ENCODE data around the gene IL17A. TPM values are rescaled to one million over a fixed set of nuclear protein-coding genes. Genes with fewer than 3 reads are reported as not detected.

The IL17A gene
- total and polyA plus RNA-seq, 2 donors (not counting 3 experiments of a cell fraction or from before 2014, with no cell fraction given): not detected

- H3K9me1 ChIP-seq (replicated peaks; ENCODE audit: control insufficient read depth, extremely low read depth, insufficient read depth, low read length): no peaks in the 10 kb centered on the region
- CTCF ChIA-PET: no interaction called here
- no peak for DNase-seq (ENCODE audit: low read depth, low spot score)
- no TSS peak for BruUV-seq (replicated peaks)
- no peak overlapping the region for H3K4me3 ChIP-seq (replicated peaks in 1 of 3; ENCODE audit: insufficient read depth in 1 of 3, low read depth in 1 of 3, low read length in 3 of 3)
- no peaks in the 10 kb centered on the region for H3K79me2 ChIP-seq (ENCODE audit: control insufficient read depth, insufficient read depth, low read length)
- H3K4me1 ChIP-seq (ENCODE audit: control insufficient read depth, extremely low read depth, insufficient read depth, low read length): no peaks in the 10 kb centered on the region
- no peaks in the 10 kb centered on the region for H3K36me3 ChIP-seq (ENCODE audit: control insufficient read depth in 2 of 2, extremely low read depth in 1 of 2, insufficient read depth in 2 of 2, low read length in 2 of 2)
- no peak overlapping the region for H3K9ac ChIP-seq (replicated peaks; ENCODE audit: extremely low read depth, insufficient read depth, low read length)
- no peak overlapping the region for H2AFZ ChIP-seq (ENCODE audit: low read depth, low read length)
- no peak for FAIRE-seq
- intact Hi-C loops (cut with micrococcal nuclease): no loop called here
- no peak for TF ChIP-seq FOS (IDR thresholded peaks at IDR 0.05; ENCODE audit: borderline replicate concordance, insufficient read depth, low read length)
- no peak for TF ChIP-seq MAX (IDR thresholded peaks at IDR 0.05; ENCODE audit: insufficient read depth, insufficient read length)
- TF ChIP-seq POLR2A (IDR thresholded peaks at IDR 0.05; ENCODE audit: low read depth, low read length): no peak
- no peak for TF ChIP-seq POLR2AphosphoS5 (IDR thresholded peaks at IDR 0.05; ENCODE audit: insufficient read depth, low read depth, low read length)
- TF ChIP-seq CTCF (IDR thresholded peaks at IDR 0.05; ENCODE audit: extremely low read depth in 1 of 2, insufficient read depth in 1 of 2, low read depth in 1 of 2, low read length in 2 of 2): no peak
- TF ChIP-seq JUN (IDR thresholded peaks at IDR 0.05; ENCODE audit: borderline replicate concordance, insufficient read depth, insufficient read length, low read depth): no peak
- no peak for TF ChIP-seq EZH2 (IDR thresholded peaks at IDR 0.05; ENCODE audit: borderline replicate concordance, low read depth, low read length, severe bottlenecking)
- no peaks in the 10 kb centered on the region for H4K20me1 ChIP-seq (replicated peaks; ENCODE audit: control insufficient read depth, extremely low read depth, insufficient read depth, low read length)
- POLR2A ChIA-PET: no interaction called here
- no peak overlapping the region for H3K4me2 ChIP-seq (ENCODE audit: insufficient read depth, low read length)
- dilution Hi-C loops (cut with MboI; ENCODE audit: extremely low pct_ligation_motif_present, low sequenced_read_pairs): no loop called here
- peaks cover 4 to 7% of the 10 kb centered on the region in 2 experiments for H3K27me3 ChIP-seq (ENCODE audit: control insufficient read depth in 2 of 2, insufficient read depth in 2 of 2, low read length in 2 of 2)
- no peaks in the 10 kb centered on the region for H3K9me3 ChIP-seq (replicated peaks; ENCODE audit: control insufficient read depth, insufficient read depth, low read length)
- H3K27ac ChIP-seq (ENCODE audit: insufficient read depth, low read depth, low read length): no peak overlapping the region
Measured at GRCh38 chr6:52141596-52141995, 44.6 kb upstream of the IL17A start.

Measured in endothelial cell of umbilical vein (primary cell).